HG03103 (cell line): Measurements from ENCODE around the gene CUL3.

Experiments
- ATAC-seq: cut with Tn5 transposase; IDR thresholded peaks from one replicate; pipeline ENCODE4 v1.9.1; 2021; ENCODE audit warnings: low read depth; ENCODE audit not compliant: unreplicated experiment

Gene CUL3

GRCh38 chr2:224432003-224432579 is 153.1 kb downstream of the CUL3 start:
- no peak for ATAC-seq

GRCh38 chr2:224429441-224429810 is 155.7 kb downstream of the CUL3 start:
- ATAC-seq: no peak

GRCh38 chr2:224428787-224429440 is 156.2 kb downstream of the CUL3 start:
- no peak for ATAC-seq

- ATAC-seq: no peak
These were observed 157.7 kb downstream of the CUL3 start for GRCh38 chr2:224427471-224427870.

GRCh38 chr2:224426656-224427055 is 158.5 kb downstream of the CUL3 start:
- no peak for ATAC-seq

- no peak for ATAC-seq
These were observed 164.1 kb downstream of the CUL3 start for GRCh38 chr2:224421065-224421464.
